Gastrocnemius medialis (tissue), 4 donors: ENCODE measurements around the gene NPY4R. TPM values are rescaled to one million over a fixed set of nuclear protein-coding genes. Genes with fewer than 3 reads are reported as not detected.
"Not testable (repeated sequence)": the region's sequence is repeated elsewhere in the genome, so short reads cannot be mapped to it uniquely, and the experiment has no call there.

Experiments used
- ATAC-seq, 2 donors: fragments of 150-250 bp; one replicate each; pipeline ENCODE4 v1.9.1; 2016
- DNase-seq, 2 donors: peaks; one replicate each; pipeline ENCODE4 v3.0.0-alpha.2; 2019
- H3K27ac ChIP-seq, 4 donors: fragments of 200-600 bp; sonication (generic); 1 replicate in 1 of 4; 2 replicates in 3 of 4; pipeline ENCODE4 v1.5.1; 2016 to 2018; ENCODE audit warnings: mild to moderate bottlenecking in 2 of 4, moderate library complexity in 1 of 4
- H3K27me3 ChIP-seq, 3 donors: fragments of 200-600 bp; sonication (generic) in 2 of 3; 1 replicate in 1 of 3; 2 replicates in 2 of 3; pipeline versions ENCODE4 v1.5.1 to v1.6.0; 2016 to 2019; ENCODE audit warnings: mild to moderate bottlenecking in 1 of 3, moderate library complexity in 1 of 3
- H3K36me3 ChIP-seq, 2 donors: fragments of 200-600 bp; sonication (generic) in 1 of 2; one replicate each; pipeline ENCODE4 v1.5.1; 2017 to 2018
- H3K4me1 ChIP-seq, 2 donors: fragments of 200-600 bp; sonication (generic) in 1 of 2; one replicate each; pipeline ENCODE4 v1.5.1; 2016 to 2017; ENCODE audit warnings: mild to moderate bottlenecking in 2 of 2
- H3K4me3 ChIP-seq, 4 donors: fragments of 200-600 bp; sonication (generic) in 3 of 4; 1 replicate in 1 of 4; 2 replicates in 3 of 4; pipeline ENCODE4 v1.5.1; 2016 to 2019; ENCODE audit warnings: mild to moderate bottlenecking in 2 of 4
- H3K9me3 ChIP-seq, 3 donors: fragments of 200-600 bp; sonication (generic) in 2 of 3; 1 replicate in 1 of 3; 2 replicates in 2 of 3; pipeline ENCODE4 v1.5.1; 2016 to 2019
- in situ Hi-C, 4 donors: fragments of 200-750 bp; cut with MboI; loops; one replicate each; pipeline versions ENCODE4 v1.15.0 to v1.8.0; 2017; ENCODE audit warnings: low sequenced_read_pairs in 4 of 4
- intact Hi-C: fragments of 100-400 bp; cut with DNase I; formaldehyde crosslinking; loops from one replicate; pipeline ENCODE4 v1.15.1; 2023; ENCODE audit warnings: low total_unique reads
- total RNA-seq, 4 donors: library from RNA; depleted of rRNA; stranded (reverse); fragments of >200 nt; gene quantifications; one replicate each; pipeline versions ENCODE4 v1.1.0 to v1.2.3, GENCODE V29; 2016

The NPY4R gene
- total RNA-seq, 4 donors from 2014 or later, result not detected

DNA sequence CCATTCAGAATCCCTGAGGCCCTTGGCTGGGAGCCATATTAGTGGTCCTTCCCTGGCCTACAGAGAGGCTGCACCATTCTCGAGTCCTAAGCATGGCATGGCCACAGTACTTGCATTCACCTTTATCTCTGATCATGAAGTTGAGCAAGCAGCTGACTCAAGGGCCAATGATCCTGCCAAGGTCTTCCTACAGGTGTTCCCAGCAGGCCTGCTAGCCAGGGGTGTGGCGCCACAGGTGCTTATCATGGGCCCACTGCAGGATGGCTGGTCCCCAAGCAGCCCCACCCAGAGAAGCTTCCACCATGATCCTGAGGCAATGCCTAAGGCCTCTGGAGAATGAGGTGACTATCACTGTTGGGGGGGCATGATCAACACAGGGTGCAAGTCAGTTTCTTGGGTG, 42.2 kb downstream of the NPY4R start:
- DNase-seq, H3K4me1 ChIP-seq, H3K4me3 ChIP-seq, H3K36me3 ChIP-seq, ATAC-seq, H3K27ac ChIP-seq, intact Hi-C loops, H3K9me3 ChIP-seq, in situ Hi-C loops, H3K27me3 ChIP-seq: not testable (repeated sequence)

DNA sequence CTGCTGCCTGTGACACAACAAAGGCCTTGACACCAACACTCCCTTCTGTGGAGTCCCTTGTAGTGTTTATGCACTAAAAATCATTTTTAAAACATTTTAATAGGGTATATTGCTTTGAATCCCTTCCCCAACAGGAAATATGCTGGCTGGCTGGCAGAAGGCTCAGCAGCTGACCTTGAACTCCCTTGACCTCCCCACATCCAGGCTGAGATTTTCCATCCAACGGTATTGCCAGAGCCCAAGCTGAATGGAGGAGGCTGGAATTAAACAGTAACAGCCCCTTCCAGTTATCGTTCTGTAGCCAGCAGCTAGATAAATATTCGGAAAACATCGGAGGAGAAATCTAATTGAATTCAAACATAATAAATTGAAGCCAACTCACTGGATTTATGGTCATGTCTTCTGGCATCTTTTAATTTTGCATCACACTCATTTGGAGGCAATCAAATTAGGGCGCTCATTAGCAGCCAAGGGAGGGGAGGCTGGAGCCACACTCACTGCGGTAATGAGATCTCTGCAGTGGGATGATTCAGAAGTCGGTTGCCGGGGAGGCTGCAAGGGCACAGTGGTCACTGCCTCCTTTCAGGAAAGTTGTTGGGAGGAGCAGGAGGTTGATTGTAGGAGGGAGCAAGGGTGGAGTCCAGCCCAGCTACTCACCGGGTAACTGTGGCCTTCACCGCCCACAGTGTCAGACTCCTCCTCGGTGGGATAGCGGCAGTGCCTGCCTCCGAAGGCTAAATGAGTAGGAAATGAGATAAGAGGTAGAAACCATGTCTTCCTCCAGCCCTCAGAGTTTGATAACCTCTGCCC, 46.0 kb downstream of the NPY4R start:
- H3K4me1 ChIP-seq, H3K36me3 ChIP-seq, intact Hi-C loops, ATAC-seq, H3K4me3 ChIP-seq, H3K27ac ChIP-seq, H3K9me3 ChIP-seq, in situ Hi-C loops, DNase-seq, H3K27me3 ChIP-seq: not testable (repeated sequence)

DNA sequence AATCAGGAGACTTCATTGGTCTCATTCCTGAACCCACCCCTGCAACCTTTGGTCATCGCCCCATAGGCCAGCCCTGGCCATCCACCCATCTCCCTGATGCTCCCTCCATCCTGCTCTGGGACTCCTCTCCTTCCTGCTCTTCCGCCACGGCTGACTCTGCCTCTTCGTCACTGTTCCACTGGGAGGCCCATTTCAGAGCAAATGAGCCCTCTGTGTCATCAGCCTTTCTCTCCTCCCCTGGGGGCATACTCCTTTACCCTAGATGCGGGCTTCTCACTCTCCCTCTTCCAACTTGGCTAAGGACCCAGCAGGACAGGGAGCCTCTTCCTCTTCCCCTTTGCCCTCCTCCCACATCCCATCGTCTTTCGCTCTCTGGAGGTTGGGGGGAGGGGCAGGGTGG, 47.5 kb downstream of the NPY4R start:
- H3K36me3 ChIP-seq, H3K9me3 ChIP-seq, intact Hi-C loops, H3K4me3 ChIP-seq, H3K27me3 ChIP-seq, DNase-seq, H3K27ac ChIP-seq, H3K4me1 ChIP-seq, in situ Hi-C loops: not testable (repeated sequence)
- peak in 1 of 2 donors; percentile 66 for ATAC-seq

DNA sequence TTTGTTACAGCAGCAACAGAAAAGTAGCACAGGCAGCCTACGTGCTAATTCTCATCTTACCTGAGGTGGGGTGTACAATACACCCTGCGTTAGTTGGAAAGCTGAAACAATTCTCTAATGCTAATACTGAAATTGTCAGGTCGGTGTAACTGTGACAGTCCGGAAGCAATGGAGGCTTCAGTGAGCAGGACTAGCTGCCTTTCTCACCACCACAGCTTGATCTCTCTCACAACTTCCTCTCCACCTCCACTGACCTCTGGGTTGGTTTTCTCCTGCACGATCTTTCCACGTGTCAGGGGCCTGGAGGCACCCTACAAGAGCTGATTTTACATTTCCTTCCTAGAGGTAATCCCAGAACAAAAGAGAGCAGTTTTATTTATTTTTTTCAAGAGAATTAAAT, 50.5 kb downstream of the NPY4R start:
- H3K4me3 ChIP-seq, H3K4me1 ChIP-seq, H3K36me3 ChIP-seq, intact Hi-C loops, H3K27me3 ChIP-seq, DNase-seq, H3K9me3 ChIP-seq, ATAC-seq, H3K27ac ChIP-seq, in situ Hi-C loops: not testable (repeated sequence)

DNA sequence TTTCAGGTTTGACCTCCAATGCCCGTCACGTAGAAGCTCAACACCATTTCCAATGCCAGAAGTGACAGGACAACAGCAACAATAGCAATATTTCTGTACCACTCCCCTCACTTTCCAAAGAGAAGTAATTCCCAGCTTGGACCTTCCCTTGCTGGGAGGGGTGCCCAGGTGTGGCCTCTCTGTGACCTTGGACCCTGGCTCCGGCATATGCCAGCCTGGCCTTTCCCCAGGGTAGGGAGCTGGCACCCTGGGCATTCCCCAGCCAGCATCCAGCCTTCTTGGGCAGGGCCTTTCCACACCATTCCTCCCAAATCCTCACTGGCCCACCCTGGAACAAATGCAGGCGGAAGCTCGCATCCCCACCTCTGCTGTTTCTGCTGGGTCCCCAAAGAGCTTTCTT, 53.1 kb downstream of the NPY4R start:
- H3K27ac ChIP-seq, ATAC-seq, H3K27me3 ChIP-seq, H3K36me3 ChIP-seq, intact Hi-C loops, H3K4me3 ChIP-seq, DNase-seq, H3K4me1 ChIP-seq, H3K9me3 ChIP-seq, in situ Hi-C loops: not testable (repeated sequence)

DNA sequence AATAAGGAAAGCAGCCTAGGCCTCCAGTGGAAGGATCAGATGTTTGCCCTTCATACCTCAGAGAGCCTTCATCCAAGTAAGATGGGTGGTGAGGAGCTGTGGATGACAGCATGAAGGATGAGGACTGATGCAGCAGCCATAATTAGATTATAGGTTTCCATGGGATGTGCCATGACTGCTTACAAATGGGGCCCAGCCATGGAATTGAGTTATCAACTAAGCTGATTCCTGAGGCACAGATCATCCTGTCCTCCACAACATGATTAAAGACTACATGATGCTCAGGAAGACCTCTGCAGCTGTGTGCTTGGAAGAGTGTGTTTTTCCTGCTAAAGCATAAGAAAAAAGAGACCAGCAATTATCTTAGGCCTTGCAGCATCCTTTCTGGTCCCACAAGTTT, 54.6 kb downstream of the NPY4R start:
- H3K27ac ChIP-seq, ATAC-seq, in situ Hi-C loops, H3K27me3 ChIP-seq, intact Hi-C loops, H3K4me3 ChIP-seq, H3K9me3 ChIP-seq, H3K36me3 ChIP-seq, H3K4me1 ChIP-seq, DNase-seq: not testable (repeated sequence)

Other genes starting within 250 kb of the NPY4R start
- gene ANTXRL, start 179.0 kb downstream of the NPY4R start, total RNA-seq, result not detected
- not detected for gene ANXA8L1, start 90.2 kb downstream of the NPY4R start, total RNA-seq
- gene GPRIN2, start 90.7 kb upstream of the NPY4R start, total RNA-seq, result not detected
- gene SYT15, start 113.2 kb upstream of the NPY4R start, total RNA-seq, result 1 to 10 TPM in 1 of 4 donors, under 1 TPM in 3; 0.36 to 1.0 (median 0.69) TPM